Measurements from ENCODE around the gene FAM117B. TPM values are rescaled to one million over a fixed set of nuclear protein-coding genes. Genes with fewer than 3 reads are reported as not detected.
"Not testable (repeated sequence)": the region's sequence is repeated elsewhere in the genome, so short reads cannot be mapped to it uniquely, and the experiment has no call there.

FAM117B gene
- total RNA-seq, 1 donor from 2014 or later = 11.0 TPM

DNA sequence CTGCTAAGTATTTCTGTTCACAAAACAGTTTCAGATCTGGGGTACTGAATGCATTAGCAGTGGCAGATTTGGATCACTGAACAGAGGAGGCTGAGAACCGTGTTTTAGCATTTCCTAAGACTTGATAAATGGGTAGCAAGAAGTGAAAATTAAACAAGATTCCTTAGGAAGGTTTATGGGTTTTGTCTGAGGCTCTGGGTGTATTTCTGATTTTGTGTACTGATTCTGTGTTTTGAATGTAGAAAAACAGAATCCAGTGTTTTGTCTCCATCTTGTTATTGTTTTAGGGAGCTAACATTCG is 1.4 kb downstream of the FAM117B start:
- intact Hi-C loops (cut with micrococcal nuclease) = loop anchor here (5.0 kb wide), 3 partner anchors 36 to 1236 kb away; partner anchors contain the start of gene NOP58

GRCh38 chr2:202638721-202639120 is 4.0 kb downstream of the FAM117B start:
- intact Hi-C loops (cut with micrococcal nuclease) = loop anchor here (5.0 kb wide), 3 partner anchors 34 to 1234 kb away; partner anchors contain the start of gene NOP58

DNA sequence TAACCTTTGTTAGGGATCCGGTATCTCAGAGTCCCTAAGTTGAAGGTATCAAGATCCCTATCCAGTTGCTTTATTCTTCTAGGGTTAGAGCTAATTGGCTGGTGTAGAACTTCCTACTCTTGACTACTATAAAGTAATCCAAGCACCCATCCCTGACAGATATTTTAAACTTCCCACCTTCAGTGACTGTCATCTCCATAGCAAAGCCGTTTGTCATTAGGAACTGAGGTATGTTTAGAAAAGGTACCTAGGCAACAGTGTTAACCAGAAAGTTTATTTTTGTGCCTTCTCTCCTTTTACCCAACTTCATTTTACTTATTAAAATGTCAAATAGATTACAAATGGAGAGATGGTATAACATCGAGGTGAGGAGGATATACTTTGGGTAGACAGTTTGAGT is 4.5 kb downstream of the FAM117B start:
- intact Hi-C loops (cut with micrococcal nuclease) = loop anchor here (5.0 kb wide), 3 partner anchors 33 to 1233 kb away; partner anchors contain the start of gene NOP58

DNA sequence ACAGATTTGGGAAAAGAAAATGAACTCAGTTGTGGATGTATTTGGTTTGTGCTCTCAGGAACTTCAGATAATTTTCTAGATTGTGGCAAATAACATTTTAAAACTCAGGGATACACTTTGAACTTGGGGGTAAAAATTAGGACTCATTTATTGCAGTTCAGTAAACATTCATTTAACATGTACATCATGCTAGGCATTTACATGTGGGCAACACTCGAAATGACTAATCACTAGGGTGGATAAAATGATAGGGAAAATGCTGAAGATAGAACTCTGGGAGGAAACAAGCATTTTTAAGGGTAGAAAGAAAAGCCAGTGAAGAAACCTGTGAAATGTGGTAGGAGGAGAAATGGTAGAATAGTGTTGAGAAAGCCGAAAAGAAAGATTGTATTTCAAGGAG is 7.8 kb downstream of the FAM117B start:
- intact Hi-C loops (cut with micrococcal nuclease) = loop anchor here (2.0 kb wide), 1 partner anchor 58 kb away; no protein-coding TSS in a partner anchor

DNA sequence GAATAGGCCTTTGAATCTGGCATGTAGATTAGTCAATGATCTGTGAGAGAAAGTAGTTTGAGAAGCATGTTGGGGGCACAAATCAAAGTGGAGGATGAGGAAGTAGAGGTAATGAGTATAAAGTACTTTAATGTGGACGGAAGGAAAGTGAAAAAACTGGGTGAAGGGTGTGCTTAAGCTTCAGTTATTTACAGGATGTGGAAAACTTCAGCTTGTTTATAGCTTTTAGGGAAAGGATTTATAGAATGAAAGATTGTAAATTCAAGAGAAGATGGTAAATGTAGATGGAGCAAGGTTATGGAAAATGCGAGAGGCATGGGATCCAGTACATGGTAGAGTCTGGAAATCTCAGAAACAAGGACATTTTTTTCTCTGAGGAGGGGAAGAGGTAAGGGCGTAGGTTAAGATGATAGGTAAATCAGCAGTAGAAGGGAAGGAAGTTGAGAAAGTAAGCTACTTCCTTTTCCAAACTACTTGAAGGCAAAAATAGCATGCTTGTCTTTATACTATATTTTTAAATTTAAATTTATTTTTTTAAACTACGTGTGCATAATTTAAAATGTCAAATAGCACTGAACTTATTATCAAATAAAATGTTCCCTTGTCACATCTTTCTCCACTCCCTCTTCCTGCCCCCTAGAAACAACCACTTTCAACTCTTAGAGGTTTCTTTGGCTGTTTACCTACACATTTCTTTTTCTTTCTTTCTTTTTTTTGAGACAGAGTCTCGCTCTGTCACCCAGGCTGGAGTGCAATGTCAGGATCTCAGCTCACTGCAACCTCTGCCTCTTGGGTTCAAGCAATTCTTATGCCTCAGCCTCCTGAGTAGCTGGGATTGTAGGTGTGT is 8.5 kb downstream of the FAM117B start:
- intact Hi-C loops (cut with micrococcal nuclease) = loop anchor here (2.0 kb wide), 1 partner anchor 58 kb away; no protein-coding TSS in a partner anchor

DNA sequence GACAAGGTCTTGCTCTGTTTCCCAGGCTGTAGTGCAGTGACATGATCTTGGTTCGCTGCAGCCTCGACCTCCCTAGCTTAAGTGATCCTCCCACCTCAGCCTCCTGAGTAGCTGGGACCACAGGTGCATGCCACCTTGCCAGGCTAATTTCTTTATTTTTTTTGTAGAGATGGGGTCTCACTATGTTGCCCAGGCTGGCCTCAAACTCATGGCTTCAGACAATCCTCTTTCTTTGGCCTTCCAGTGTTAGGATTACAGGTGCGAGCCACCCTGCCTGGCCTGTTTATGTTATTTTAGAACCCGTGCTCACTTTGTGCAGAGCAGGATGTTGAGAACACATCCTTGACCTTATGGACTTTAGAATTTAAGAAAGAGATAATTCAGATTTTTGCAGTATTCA is 17.4 kb downstream of the FAM117B start:
- intact Hi-C loops (cut with micrococcal nuclease) = loop anchor here (1.0 kb wide), 1 partner anchor 8 kb away; no protein-coding TSS in a partner anchor

GRCh38 chr2:202653890-202654289 is 19.1 kb downstream of the FAM117B start:
- intact Hi-C loops (cut with micrococcal nuclease) = no loop called here

- intact Hi-C loops (cut with micrococcal nuclease) = no loop called here
Observed at GRCh38 chr2:202657876-202658275, 23.1 kb downstream of the FAM117B start.

- intact Hi-C loops (cut with micrococcal nuclease) = no loop called here
Observed at GRCh38 chr2:202660796-202661195, 26.0 kb downstream of the FAM117B start.

- intact Hi-C loops (cut with micrococcal nuclease) = loop anchor here (5.0 kb wide), 2 partner anchors 32 to 33 kb away; no protein-coding TSS in a partner anchor
Observed at GRCh38 chr2:202669841-202670240, 35.1 kb downstream of the FAM117B start.

- intact Hi-C loops (cut with micrococcal nuclease) = loop anchor here (5.0 kb wide), 1 partner anchor 34 kb away; no protein-coding TSS in a partner anchor
Observed at GRCh38 chr2:202671317-202672035, 36.7 kb downstream of the FAM117B start.

DNA sequence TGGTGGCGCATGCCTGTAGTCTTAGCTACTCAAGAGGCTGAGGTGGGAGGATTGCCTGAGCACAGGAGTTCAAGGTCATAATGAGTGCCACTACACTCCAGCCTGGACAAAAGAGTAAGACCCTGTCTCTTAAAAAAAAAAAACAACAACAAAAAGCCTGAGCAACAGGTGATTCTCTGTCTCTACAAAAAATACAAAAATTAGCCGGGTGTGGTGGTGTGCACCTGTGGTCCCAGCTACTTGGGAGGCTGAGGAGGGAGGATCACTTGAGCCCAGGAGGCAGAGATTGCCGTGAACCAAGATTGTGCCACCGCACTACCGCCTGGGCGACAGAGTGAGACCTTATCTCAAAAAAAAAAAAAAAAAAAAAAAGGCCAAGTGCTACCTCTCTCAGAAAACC is 40.3 kb downstream of the FAM117B start:
- intact Hi-C loops (cut with micrococcal nuclease) = not testable (repeated sequence)

- intact Hi-C loops (cut with micrococcal nuclease) = no loop called here
Observed at GRCh38 chr2:202679980-202680379, 45.2 kb downstream of the FAM117B start.

GRCh38 chr2:202680512-202680911 is 45.7 kb downstream of the FAM117B start:
- intact Hi-C loops (cut with micrococcal nuclease) = no loop called here

GRCh38 chr2:202681688-202682205 is 47.0 kb downstream of the FAM117B start:
- intact Hi-C loops (cut with micrococcal nuclease) = no loop called here

DNA sequence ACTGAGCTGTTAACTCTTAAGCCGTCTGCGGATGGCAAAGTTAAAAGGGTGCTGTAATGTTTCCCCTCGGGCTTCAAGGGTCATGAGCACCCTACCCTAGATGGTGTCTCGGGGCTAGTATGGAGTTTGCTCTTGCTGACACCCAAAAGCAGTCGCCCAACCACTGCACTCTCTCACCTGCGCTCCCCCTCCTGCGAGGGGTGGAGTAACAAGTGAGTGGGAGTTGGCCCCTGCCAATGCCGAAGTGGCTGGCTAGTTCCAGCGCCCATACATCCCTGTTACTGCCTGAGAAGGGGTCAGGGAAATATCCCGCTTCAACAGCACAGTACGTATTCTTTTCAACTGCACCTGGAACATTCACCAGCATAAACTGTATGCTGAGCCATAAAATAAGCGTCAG is 47.5 kb downstream of the FAM117B start:
- intact Hi-C loops (cut with micrococcal nuclease) = no loop called here

DNA sequence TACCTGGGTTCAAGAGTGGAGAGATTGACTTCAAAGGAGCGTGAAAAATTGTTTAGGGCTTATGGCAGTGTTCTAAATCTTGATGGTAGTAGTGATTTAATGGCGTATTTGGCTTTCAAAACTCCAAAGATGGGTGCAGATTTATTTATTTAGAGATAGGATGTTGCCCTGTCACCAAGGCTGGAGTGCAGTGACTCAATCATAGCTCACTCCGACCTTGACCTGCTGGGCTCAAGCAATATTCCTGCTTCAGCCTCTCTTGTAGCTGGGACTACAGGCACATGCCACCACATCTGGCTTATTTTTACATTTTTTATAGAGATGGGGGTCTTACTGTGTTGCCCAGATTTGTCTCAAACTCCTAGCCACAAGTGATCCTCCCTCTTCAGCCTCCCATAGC is 52.5 kb downstream of the FAM117B start:
- intact Hi-C loops (cut with micrococcal nuclease) = no loop called here

GRCh38 chr2:202689459-202689858 is 54.7 kb downstream of the FAM117B start:
- intact Hi-C loops (cut with micrococcal nuclease) = no loop called here

- intact Hi-C loops (cut with micrococcal nuclease) = no loop called here
Observed at GRCh38 chr2:202689898-202690297, 55.1 kb downstream of the FAM117B start.

- intact Hi-C loops (cut with micrococcal nuclease) = no loop called here
Observed at GRCh38 chr2:202690321-202690900, 55.6 kb downstream of the FAM117B start.

GRCh38 chr2:202693503-202693902 is 58.7 kb downstream of the FAM117B start:
- intact Hi-C loops (cut with micrococcal nuclease) = no loop called here

DNA sequence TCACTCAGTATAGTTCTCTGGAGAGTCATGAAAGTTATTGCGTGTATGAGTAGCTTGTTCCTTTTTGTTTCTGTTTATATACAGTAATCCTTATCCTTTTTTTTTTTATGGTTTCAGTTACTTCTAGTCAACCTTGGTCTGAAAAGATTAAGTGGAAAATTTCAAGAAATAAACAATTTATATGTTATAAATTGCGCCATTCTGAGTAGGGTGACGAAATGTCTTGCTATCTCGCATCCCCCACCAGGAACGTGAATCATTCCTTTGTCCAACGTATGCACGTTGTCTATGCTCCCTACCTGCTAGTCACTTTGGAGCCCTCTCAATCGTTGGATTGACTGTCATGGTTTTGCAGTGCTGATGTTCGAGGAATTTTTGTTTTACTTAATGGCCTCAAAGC is 60.4 kb downstream of the FAM117B start:
- intact Hi-C loops (cut with micrococcal nuclease) = no loop called here
